ENCODE measurements around the gene PPIL6. TPM values are rescaled to one million over a fixed set of nuclear protein-coding genes. Genes with fewer than 3 reads are reported as not detected.

PPIL6 gene
- total RNA-seq, 1 donor from 2014 or later, result 3.9 TPM

GRCh38 chr6:109483735-109484057, 43.3 kb upstream of the PPIL6 start:
- Histone ChIP-seq H3K27me3 (ENCODE audit: low read depth) (no peaks in the 10 kb centered on the region), H3K36me3 (peaks cover 16% of the 10 kb centered on the region), H3K9me3 (replicated peaks) (no peaks in the 10 kb centered on the region), H3K4me1 (peaks cover 49% of the 10 kb centered on the region), H3K4me3 (peak overlapping the region; percentile 100), H3K27ac (replicated peaks) (peak overlapping the region; percentile 87)
- intact Hi-C loops (cut with micrococcal nuclease), result no loop called here
- TF ChIP-seq CTCF (IDR thresholded peaks at IDR 0.05; ENCODE audit: borderline replicate concordance), result no peak
- no peak for DNase-seq

DNA sequence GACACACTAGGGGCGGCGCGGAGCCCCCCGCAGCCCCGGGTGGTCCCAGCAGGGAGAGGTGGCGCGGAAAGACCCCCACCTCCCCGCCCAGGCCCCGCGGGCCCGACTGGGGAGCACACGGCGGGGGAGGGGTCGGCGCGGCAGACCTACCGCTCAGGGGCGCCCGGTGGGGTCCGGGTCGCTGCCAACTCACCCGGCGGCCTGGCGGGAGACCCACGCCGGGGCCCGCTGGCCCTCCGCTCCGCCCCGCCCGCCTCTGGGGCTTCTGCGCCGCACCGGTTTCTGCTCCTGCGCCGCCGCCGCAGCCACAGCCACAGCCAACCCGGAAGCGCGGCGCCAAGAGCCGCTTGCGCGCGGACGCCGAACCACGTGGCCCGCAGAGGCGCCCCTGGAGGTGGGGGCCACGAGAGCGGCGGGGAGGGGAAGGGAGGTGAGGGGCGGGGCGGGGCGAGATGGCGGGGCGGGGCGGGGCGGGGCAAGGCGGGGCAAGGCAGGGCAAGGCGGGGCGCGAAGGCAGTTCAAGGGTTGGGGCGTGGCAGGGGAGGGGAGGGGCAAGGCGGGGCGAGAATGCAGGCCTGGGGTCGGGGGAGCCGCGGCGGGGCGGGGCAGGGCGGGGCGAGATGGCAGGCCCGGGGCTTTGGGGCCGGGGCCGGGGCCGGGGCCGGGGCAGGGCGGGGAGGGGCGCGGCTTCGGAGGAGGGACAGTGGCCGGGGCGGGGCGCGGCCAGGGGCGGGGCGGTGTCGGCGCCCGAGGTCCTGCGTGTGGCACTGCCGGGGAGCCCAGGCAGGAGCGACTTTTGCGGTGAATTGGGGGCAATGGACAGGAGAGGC, 42.7 kb upstream of the PPIL6 start, which contains the start of gene ZBTB24:
ZBTB24 (minus strand) TSS at position 315 of the 830 bp plus-strand sequence. CDS start 1,193 bp downstream, outside the sequence.
- H3K4me1 ChIP-seq, result peaks cover 55% of the 10 kb centered on the region
- intact Hi-C loops (cut with micrococcal nuclease), result no loop called here
- TF ChIP-seq CTCF (IDR thresholded peaks at IDR 0.05; ENCODE audit: borderline replicate concordance), result no peak

GRCh38 chr6:109480993-109481480, 40.6 kb upstream of the PPIL6 start:
- Histone ChIP-seq H3K27me3 (ENCODE audit: low read depth) (no peaks in the 10 kb centered on the region), H3K27ac (replicated peaks) (no peak overlapping the region), H3K4me3 (peak overlapping the region; percentile 100), H3K36me3 (peaks cover 26% of the 10 kb centered on the region), H3K4me1 (peaks cover 66% of the 10 kb centered on the region), H3K9me3 (replicated peaks) (no peaks in the 10 kb centered on the region)
- DNase-seq, result no peak
- TF ChIP-seq CTCF (IDR thresholded peaks at IDR 0.05; ENCODE audit: borderline replicate concordance), result no peak
- intact Hi-C loops (cut with micrococcal nuclease), result no loop called here

More for the DNA sequence above, 42.7 kb upstream of the PPIL6 start, which contains the start of gene ZBTB24:
- Histone ChIP-seq H3K27me3 (ENCODE audit: low read depth) (no peaks in the 10 kb centered on the region), H3K27ac (replicated peaks) (peak within 1 kb of the TSS; percentile 87), H3K36me3 (peaks cover 16% of the 10 kb centered on the region), H3K4me3 (peak within 1 kb of the TSS; percentile 100), H3K9me3 (replicated peaks) (no peaks in the 10 kb centered on the region)
- DNase-seq, result peak; percentile 90

DNA sequence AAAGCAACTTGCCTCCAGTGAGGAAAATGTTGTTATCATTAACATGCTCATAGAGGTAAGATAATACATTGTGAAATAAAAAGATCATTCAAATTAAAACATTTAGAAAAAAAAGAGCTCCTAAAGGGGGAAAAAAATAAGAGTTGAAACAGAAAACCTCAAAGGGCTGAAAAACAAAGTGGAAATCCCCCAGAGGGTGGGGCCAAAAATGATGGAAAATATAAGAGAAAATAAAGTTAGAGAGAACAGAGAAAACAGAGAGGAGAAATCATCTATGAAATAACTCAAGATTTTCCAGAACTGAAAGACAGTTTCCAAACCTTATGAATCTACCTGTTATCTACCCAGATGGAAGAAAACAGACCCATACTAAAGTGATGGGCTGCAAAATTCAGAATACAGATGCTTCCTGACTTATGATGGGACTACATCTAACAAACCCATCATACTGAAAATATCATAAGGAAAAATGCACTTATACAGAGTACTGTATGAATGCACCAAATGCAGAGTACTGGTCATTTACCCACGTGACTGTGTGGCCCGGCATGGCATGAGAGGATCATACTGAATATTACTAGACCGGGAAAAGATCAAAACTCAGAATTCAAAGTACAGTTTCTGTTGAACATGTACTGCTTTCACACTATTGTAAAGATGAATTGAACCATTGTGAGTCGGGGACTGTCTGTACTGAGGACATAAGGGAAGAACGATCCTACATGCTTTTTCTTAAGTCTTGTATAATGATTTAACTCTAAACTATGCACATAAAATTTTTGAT, 38.6 kb upstream of the PPIL6 start:
- Histone ChIP-seq H3K9me3 (replicated peaks) (no peaks in the 10 kb centered on the region), H3K4me1 (peaks cover 71% of the 10 kb centered on the region), H3K36me3 (peaks cover 45% of the 10 kb centered on the region), H3K27me3 (ENCODE audit: low read depth) (no peaks in the 10 kb centered on the region), H3K4me3 (peak overlapping the region; percentile 7), H3K27ac (replicated peaks) (no peak overlapping the region)
- TF ChIP-seq CTCF (IDR thresholded peaks at IDR 0.05; ENCODE audit: borderline replicate concordance), result no peak
- no peak for DNase-seq
- intact Hi-C loops (cut with micrococcal nuclease), result no loop called here

DNA sequence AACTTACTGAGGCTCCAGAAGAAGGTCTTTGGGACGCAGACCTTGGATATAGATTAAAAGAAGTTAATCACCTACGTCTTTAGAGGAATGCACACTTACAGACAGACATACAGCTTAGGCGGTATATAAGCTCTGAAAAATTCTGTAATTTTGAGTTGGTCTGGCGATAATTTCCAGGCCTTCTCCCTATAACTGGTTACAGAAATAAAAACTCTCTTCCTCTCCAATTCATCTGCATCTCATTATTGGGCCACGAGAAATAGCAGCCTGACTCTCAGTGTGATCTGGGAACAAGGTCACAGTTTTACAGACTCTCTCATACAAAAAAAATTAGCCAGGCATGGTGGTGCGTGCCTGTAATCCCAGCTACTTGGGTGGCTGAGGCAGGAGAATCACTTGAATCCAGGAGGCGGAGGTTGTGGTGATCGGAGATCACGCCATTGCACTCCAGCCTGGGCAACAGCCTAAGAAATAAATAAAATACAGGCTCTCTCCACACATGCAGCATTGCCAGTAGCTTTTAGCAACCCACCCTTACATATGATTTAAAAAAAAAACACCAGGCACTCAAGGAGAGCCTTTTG, 37.9 kb upstream of the PPIL6 start:
- no peak for TF ChIP-seq CTCF (IDR thresholded peaks at IDR 0.05; ENCODE audit: borderline replicate concordance)
- Histone ChIP-seq H3K9me3 (replicated peaks) (no peaks in the 10 kb centered on the region), H3K36me3 (peaks cover 52% of the 10 kb centered on the region), H3K4me3 (no peak overlapping the region), H3K27ac (replicated peaks) (no peak overlapping the region), H3K4me1 (peaks cover 66% of the 10 kb centered on the region), H3K27me3 (ENCODE audit: low read depth) (no peaks in the 10 kb centered on the region)
- intact Hi-C loops (cut with micrococcal nuclease), result no loop called here
- no peak for DNase-seq

All from left ventricle myocardium inferior (tissue), 1 donor.